Measurements from ENCODE around the gene NR5A1.

The NR5A1 gene

GRCh38 chr9:124457887-124458431 lies 49.2 kb downstream of the NR5A1 start:
- TF ChIP-seq, protein P1, sequence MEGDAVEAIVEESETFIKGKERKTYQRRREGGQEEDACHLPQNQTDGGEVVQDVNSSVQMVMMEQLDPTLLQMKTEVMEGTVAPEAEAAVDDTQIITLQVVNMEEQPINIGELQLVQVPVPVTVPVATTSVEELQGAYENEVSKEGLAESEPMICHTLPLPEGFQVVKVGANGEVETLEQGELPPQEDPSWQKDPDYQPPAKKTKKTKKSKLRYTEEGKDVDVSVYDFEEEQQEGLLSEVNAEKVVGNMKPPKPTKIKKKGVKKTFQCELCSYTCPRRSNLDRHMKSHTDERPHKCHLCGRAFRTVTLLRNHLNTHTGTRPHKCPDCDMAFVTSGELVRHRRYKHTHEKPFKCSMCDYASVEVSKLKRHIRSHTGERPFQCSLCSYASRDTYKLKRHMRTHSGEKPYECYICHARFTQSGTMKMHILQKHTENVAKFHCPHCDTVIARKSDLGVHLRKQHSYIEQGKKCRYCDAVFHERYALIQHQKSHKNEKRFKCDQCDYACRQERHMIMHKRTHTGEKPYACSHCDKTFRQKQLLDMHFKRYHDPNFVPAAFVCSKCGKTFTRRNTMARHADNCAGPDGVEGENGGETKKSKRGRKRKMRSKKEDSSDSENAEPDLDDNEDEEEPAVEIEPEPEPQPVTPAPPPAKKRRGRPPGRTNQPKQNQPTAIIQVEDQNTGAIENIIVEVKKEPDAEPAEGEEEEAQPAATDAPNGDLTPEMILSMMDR (conservative IDR thresholded peaks at IDR 0.05) = no peak
- TF ChIP-seq ZFX (IDR thresholded peaks at IDR 0.05) = no peak
- H3K27ac ChIP-seq = no peak overlapping the region

GRCh38 chr9:124457079-124457886 lies 49.9 kb downstream of the NR5A1 start:
- H3K27ac ChIP-seq = no peak overlapping the region
- TF ChIP-seq, protein P1 (conservative IDR thresholded peaks at IDR 0.05) = no peak
- no peak for TF ChIP-seq ZFX (IDR thresholded peaks at IDR 0.05)

- H3K27ac ChIP-seq = no peak overlapping the region
- TF ChIP-seq ZFX (IDR thresholded peaks at IDR 0.05) = no peak
Observed at GRCh38 chr9:124456341-124457078, 50.7 kb downstream of the NR5A1 start.

DNA sequence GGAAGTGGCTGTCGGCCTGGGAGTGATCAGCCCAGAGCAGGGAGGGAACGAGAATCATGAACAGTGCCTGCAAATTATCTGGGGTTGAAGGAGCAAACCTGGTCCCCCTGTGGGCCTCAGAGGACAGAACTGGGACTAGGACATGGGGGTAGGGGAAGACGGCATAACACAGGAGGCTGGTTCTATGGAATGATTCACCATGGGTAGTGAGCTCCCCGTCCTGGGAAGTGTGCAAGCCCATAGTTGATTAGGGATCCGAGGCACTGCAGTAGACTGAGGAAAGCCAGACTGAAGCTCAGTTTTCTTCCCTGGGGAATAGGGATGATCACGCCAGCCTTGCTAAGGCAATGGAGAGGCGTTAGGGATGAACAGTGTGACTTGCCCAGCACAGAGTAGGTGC lies 51.4 kb downstream of the NR5A1 start:
- no peak for TF ChIP-seq ZFX (IDR thresholded peaks at IDR 0.05)
- TF ChIP-seq, protein P1 (conservative IDR thresholded peaks at IDR 0.05) = no peak

GRCh38 chr9:124454791-124455443 lies 52.3 kb downstream of the NR5A1 start:
- no peak overlapping the region for H3K27ac ChIP-seq

More for the DNA sequence above, 51.4 kb downstream of the NR5A1 start:
- H3K27ac ChIP-seq = no peak overlapping the region

GRCh38 chr9:124454296-124454695 lies 52.9 kb downstream of the NR5A1 start:
- H3K27ac ChIP-seq = no peak overlapping the region
- TF ChIP-seq ZFX (IDR thresholded peaks at IDR 0.05) = no peak
- TF ChIP-seq, protein P1 (conservative IDR thresholded peaks at IDR 0.05) = no peak

More at GRCh38 chr9:124454791-124455443, 52.3 kb downstream of the NR5A1 start:
- TF ChIP-seq, protein P1 (conservative IDR thresholded peaks at IDR 0.05) = no peak
- no peak for TF ChIP-seq ZFX (IDR thresholded peaks at IDR 0.05)

DNA sequence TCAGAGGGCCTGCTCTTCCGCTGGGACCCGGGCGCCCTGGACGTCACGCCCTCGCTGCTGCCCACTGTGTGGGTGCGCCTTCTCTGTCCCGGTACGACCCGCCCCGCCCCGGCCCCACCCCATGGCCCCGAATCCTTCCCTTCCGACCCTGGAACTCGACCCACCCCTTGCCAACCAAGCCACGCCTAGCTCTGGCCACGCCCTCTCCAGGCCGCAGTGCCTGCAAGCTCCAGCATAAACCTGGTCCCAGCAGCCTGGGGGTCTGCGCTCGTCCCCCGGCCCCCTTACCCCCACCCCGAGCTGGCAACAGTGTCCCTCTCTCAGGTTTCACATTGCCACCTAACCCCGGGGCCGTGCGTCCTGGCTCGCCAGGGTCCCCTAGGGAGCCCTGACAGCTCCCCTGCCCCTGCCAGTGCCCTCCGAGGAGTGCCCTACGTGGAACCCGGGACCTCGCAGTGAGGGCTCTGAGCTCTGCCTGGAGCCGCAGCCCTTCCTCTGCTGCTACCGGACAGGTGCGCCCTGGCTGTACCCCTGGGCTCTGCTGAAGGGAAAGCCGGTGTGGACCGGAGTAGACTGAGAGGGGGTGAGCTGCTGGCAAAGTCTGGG lies 53.5 kb downstream of the NR5A1 start:
- peak overlapping the region; percentile 75 for H3K27ac ChIP-seq
- no peak for TF ChIP-seq ZFX (IDR thresholded peaks at IDR 0.05)
- TF ChIP-seq, protein P1 (conservative IDR thresholded peaks at IDR 0.05) = no peak
